Measurements from ENCODE around the gene C14orf93. TPM values are rescaled to one million over a fixed set of nuclear protein-coding genes. Genes with fewer than 3 reads are reported as not detected.

C14orf93 gene
- total RNA-seq, 1 experiment from 2014 or later: 9.9 TPM

DNA sequence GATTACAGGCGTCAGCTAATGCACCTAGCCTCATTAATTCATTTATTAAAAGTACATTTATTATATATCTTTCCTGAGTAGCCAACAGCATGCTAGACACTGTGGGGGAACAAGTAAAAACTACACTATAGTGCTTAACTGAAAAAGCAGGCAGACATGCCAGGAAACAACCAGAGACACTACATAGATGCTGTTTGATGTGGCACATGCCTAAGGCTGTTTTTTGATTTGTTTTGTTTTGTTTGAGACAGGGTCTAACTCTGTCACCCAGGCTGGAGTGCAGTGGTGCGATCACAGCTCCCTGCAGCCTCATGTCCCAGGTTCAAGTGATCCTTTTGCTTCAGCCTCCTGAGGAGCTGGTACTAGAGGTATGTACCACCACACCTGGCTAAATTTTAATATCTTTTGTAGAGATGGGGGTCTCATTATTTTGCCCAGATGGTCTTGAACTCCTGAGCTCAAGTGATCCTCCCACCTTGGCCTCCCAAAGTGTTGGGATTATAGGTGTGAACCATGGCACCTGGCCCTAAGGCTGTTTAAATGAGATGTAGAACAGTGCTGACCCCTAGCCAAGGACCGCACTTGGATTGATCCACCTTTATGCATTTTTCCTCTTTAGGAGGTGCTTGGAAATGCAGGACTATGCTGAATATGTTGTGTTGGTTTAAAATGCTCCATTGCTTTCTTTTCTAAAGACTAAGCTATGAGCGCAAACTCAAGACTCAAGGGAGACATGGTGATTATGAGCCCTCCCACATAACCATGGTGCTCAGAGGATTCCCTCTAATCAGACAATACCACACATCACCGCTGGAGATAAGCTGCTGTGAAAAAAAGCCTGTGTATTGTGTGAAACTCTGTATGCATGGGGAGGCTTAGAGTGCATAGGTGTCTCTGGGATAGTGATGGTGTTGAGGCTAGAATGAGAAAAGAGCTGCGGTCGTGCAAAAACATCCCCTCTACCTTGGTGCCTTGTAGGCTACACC is 10.5 kb upstream of the C14orf93 start:
- TF ChIP-seq EZH2 (IDR thresholded peaks at IDR 0.05; ENCODE audit: borderline replicate concordance, low read depth, low read length, poor library complexity, severe bottlenecking): no peak
- TF ChIP-seq, protein P1, sequence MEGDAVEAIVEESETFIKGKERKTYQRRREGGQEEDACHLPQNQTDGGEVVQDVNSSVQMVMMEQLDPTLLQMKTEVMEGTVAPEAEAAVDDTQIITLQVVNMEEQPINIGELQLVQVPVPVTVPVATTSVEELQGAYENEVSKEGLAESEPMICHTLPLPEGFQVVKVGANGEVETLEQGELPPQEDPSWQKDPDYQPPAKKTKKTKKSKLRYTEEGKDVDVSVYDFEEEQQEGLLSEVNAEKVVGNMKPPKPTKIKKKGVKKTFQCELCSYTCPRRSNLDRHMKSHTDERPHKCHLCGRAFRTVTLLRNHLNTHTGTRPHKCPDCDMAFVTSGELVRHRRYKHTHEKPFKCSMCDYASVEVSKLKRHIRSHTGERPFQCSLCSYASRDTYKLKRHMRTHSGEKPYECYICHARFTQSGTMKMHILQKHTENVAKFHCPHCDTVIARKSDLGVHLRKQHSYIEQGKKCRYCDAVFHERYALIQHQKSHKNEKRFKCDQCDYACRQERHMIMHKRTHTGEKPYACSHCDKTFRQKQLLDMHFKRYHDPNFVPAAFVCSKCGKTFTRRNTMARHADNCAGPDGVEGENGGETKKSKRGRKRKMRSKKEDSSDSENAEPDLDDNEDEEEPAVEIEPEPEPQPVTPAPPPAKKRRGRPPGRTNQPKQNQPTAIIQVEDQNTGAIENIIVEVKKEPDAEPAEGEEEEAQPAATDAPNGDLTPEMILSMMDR (conservative IDR thresholded peaks at IDR 0.05; ENCODE audit: low read depth, low read length): no peak
- H3K27ac ChIP-seq (ENCODE audit: low read depth, low read length, poor library complexity, severe bottlenecking): peak overlapping the region; percentile 95
- no peaks in the 10 kb centered on the region for H3K36me3 ChIP-seq (ENCODE audit: insufficient read depth, low read length, poor library complexity, severe bottlenecking)
- intact Hi-C loops (cut with micrococcal nuclease; ENCODE audit: unreplicated experiment): no loop called here
- peaks cover 51% of the 10 kb centered on the region for H3K4me1 ChIP-seq (ENCODE audit: insufficient read depth, low read length, poor library complexity, severe bottlenecking)
- no TSS peak for BruUV-seq (replicated peaks)
- no peaks in the 10 kb centered on the region for H3K27me3 ChIP-seq (replicated peaks; ENCODE audit: insufficient read depth, low read depth, low read length, poor library complexity)
- H3K9me3 ChIP-seq (ENCODE audit: low read depth, low read length, poor library complexity, severe bottlenecking): no peaks in the 10 kb centered on the region
- no peak overlapping the region for H3K4me3 ChIP-seq (ENCODE audit: low read depth, low read length, poor library complexity, severe bottlenecking)
- peak; percentile 40 for DNase-seq (ENCODE audit: low spot score)
- CTCF ChIA-PET: interaction anchor here (0.7 kb wide), 1 partner anchor 180 kb away, joined by 3 read pairs; no protein-coding TSS in a partner anchor
- POLR2A ChIA-PET (ENCODE audit: low non-redundant PET): no interaction called here

DNA sequence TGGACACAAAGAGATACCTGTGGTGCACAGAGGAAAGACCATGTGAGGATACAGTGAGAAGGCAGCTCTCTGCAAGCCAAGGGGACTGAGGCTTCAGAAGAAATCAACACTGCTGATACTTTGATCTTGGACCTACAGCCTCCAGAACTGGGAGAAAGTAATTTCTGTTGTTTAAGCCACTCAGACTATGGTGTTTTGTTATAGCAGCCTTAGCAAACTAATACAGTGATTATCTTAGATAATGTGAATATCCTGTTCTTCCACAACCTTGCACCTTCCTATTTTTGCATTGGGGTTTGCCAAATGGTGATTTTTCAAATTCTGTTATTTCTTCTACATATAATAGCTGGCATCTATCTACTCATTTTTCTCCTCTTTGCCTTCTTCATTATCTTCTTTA is 8.2 kb upstream of the C14orf93 start:
- no peak for TF ChIP-seq EZH2 (IDR thresholded peaks at IDR 0.05; ENCODE audit: borderline replicate concordance, low read depth, low read length, poor library complexity, severe bottlenecking)
- TF ChIP-seq, protein P1 (conservative IDR thresholded peaks at IDR 0.05; ENCODE audit: low read depth, low read length): no peak
- no peak for DNase-seq (ENCODE audit: low spot score)
- H3K4me1 ChIP-seq (ENCODE audit: insufficient read depth, low read length, poor library complexity, severe bottlenecking): peaks cover 28% of the 10 kb centered on the region
- ChIA-PET POLR2A (ENCODE audit: low non-redundant PET) (no interaction called here), CTCF (no interaction called here)
- H3K36me3 ChIP-seq (ENCODE audit: insufficient read depth, low read length, poor library complexity, severe bottlenecking): no peaks in the 10 kb centered on the region
- H3K27ac ChIP-seq (ENCODE audit: low read depth, low read length, poor library complexity, severe bottlenecking): no peak overlapping the region
- intact Hi-C loops (cut with micrococcal nuclease; ENCODE audit: unreplicated experiment): no loop called here
- no TSS peak for BruUV-seq (replicated peaks)
- no peaks in the 10 kb centered on the region for H3K9me3 ChIP-seq (ENCODE audit: low read depth, low read length, poor library complexity, severe bottlenecking)
- H3K4me3 ChIP-seq (ENCODE audit: low read depth, low read length, poor library complexity, severe bottlenecking): no peak overlapping the region
- no peaks in the 10 kb centered on the region for H3K27me3 ChIP-seq (replicated peaks; ENCODE audit: insufficient read depth, low read depth, low read length, poor library complexity)

DNA sequence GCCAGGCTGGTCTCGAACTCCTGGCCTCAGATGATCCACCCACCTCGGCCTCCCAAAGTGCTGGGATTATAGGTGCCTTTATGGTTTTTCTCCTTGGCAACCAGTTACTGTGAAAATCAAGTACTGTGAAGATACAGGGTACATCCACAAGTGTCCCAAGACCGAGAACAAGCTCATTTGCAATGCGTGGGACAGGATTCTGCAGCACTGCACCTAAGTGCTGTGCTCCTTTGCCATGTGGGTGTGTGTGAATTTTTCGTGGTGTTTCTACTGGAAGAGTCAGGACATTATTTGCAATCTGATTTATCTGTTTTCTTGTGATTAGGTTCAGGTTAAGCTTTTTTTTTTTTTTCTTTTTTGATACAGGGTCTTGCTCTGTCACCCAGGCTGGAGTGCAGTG is 7.1 kb upstream of the C14orf93 start:
- no peak for DNase-seq (ENCODE audit: low spot score)
- CTCF ChIA-PET: no interaction called here
- no TSS peak for BruUV-seq (replicated peaks)
- Histone ChIP-seq H3K9me3 (ENCODE audit: low read depth, low read length, poor library complexity, severe bottlenecking) (no peaks in the 10 kb centered on the region), H3K4me3 (ENCODE audit: low read depth, low read length, poor library complexity, severe bottlenecking) (no peak overlapping the region), H3K36me3 (ENCODE audit: insufficient read depth, low read length, poor library complexity, severe bottlenecking) (no peaks in the 10 kb centered on the region), H3K27ac (ENCODE audit: low read depth, low read length, poor library complexity, severe bottlenecking) (no peak overlapping the region), H3K4me1 (ENCODE audit: insufficient read depth, low read length, poor library complexity, severe bottlenecking) (peaks cover 18% of the 10 kb centered on the region), H3K27me3 (replicated peaks; ENCODE audit: insufficient read depth, low read depth, low read length, poor library complexity) (no peaks in the 10 kb centered on the region)
- POLR2A ChIA-PET (ENCODE audit: low non-redundant PET): interaction anchor here (0.7 kb wide), 1 partner anchor 267 kb away, joined by 8 read pairs; no protein-coding TSS in a partner anchor
- intact Hi-C loops (cut with micrococcal nuclease; ENCODE audit: unreplicated experiment): no loop called here
- TF ChIP-seq, protein P1 (conservative IDR thresholded peaks at IDR 0.05; ENCODE audit: low read depth, low read length): no peak
- TF ChIP-seq EZH2 (IDR thresholded peaks at IDR 0.05; ENCODE audit: borderline replicate concordance, low read depth, low read length, poor library complexity, severe bottlenecking): no peak
